Rectal smooth muscle tissue (tissue), 1 donor: ENCODE measurements around the gene LOC101059915.
"Not testable (repeated sequence)": the region's sequence is repeated elsewhere in the genome, so short reads cannot be mapped to it uniquely, and the experiment has no call there.

ENCODE experiments used
- H3K27ac ChIP-seq: one replicate; pipeline ENCODE4 v1.7.0; 2013; ENCODE audit warnings: low read depth, low read length, inconsistent platforms
- H3K27me3 ChIP-seq: one replicate; pipeline ENCODE4 v1.7.0; 2013; ENCODE audit warnings: low read length; ENCODE audit not compliant: control insufficient read depth, insufficient read depth
- H3K36me3 ChIP-seq: one replicate; pipeline ENCODE4 v1.7.0; 2013; ENCODE audit warnings: low read length; ENCODE audit not compliant: control insufficient read depth, insufficient read depth
- H3K4me1 ChIP-seq: one replicate; pipeline ENCODE4 v1.7.0; 2013; ENCODE audit warnings: low read length; ENCODE audit not compliant: control insufficient read depth, insufficient read depth
- H3K4me3 ChIP-seq: one replicate; pipeline ENCODE4 v1.7.0; 2013; ENCODE audit warnings: low read length
- H3K9ac ChIP-seq: one replicate; pipeline ENCODE4 v1.7.0; 2013; ENCODE audit warnings: low read length

Gene LOC101059915

DNA sequence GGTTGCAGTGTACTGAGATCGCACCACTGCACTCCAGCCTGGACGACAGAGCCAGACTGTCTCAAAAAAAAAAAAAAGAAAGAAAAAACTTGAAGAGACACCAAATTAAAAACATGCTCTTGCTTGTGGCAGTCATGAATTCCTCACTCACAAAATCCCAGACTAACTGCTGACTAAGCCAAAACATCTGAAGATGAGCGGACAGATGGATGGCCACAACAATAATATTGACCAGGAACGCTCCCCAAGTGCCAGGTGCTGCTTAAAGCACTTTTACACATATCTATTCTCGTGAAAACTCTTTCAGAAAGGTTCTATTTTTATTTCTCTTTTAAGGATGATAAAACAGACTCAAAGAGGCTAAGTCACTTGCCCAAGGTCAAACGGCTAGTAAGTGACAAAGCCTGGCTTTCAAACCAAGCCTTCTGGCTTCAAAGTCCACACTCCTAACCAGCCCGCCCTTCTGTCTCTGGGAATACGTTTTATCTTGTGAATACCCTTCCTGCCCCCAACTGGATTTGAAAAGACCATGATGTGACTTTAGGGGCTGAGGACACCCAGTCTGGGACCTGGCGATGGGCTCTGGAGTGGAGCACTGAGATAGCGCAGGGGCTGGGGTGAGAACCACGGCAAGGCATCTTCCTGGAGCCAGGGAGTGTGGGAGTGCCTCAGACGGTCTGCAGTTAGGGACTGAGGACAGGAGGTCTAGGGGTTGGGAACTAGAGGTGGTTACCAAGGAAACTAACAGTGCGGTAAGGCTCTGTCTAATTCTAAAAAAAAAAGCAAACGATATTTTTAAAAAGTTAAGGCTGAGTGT lies 39.5 kb upstream of the LOC101059915 start:
- H3K27me3 ChIP-seq, result peaks cover 2% of the 10 kb centered on the region
- no peaks in the 10 kb centered on the region for H3K36me3 ChIP-seq
- H3K27ac ChIP-seq, result no peak overlapping the region
- no peak overlapping the region for H3K9ac ChIP-seq
- H3K4me1 ChIP-seq, result no peaks in the 10 kb centered on the region
- H3K4me3 ChIP-seq, result no peak overlapping the region

- Histone ChIP-seq H3K9ac (no peak overlapping the region), H3K4me3 (no peak overlapping the region), H3K27ac (no peak overlapping the region), H3K36me3 (no peaks in the 10 kb centered on the region), H3K27me3 (peaks cover 2% of the 10 kb centered on the region), H3K4me1 (no peaks in the 10 kb centered on the region)
These were observed 37.9 kb upstream of the LOC101059915 start for GRCh38 chrX:71629467-71629866.

DNA sequence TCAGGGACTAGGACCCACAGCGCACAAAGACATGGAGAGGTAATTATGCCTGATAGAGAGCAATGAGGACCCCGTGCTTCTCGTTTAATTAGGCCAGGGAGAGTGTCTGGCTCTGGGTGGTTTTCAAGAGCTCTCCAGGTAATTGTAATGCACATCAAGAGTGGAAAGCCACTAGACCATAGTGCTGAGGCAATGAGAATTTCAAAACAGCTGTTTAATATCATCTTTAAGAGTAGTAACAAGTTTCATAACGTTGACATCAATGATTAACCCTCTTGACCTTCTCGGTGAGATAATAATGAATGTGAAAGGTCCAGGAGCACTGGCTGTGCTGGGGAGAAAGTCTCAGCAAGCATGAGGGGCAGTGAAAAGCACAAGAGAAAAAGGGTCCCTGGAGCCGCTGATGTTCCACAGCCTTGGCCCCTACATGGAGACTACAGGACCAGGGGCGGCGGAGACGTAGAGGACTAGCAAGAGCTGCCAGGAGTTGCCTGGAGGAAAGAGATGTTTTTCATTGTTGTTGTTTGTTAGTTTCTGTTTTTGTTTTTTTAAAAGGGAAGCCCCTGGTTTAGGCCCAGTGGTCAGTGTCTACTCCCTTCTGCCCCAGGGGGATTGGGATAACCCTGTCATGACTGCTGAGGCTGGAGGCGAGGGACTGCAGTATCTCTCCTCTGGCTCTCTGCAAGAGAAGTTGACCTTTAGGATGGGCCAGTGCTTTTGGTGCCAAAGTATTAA lies 34.3 kb upstream of the LOC101059915 start:
- H3K27ac ChIP-seq, result no peak overlapping the region
- no peaks in the 10 kb centered on the region for H3K27me3 ChIP-seq
- H3K9ac ChIP-seq, result no peak overlapping the region
- H3K4me1 ChIP-seq, result no peaks in the 10 kb centered on the region
- H3K4me3 ChIP-seq, result no peak overlapping the region
- H3K36me3 ChIP-seq, result no peaks in the 10 kb centered on the region

DNA sequence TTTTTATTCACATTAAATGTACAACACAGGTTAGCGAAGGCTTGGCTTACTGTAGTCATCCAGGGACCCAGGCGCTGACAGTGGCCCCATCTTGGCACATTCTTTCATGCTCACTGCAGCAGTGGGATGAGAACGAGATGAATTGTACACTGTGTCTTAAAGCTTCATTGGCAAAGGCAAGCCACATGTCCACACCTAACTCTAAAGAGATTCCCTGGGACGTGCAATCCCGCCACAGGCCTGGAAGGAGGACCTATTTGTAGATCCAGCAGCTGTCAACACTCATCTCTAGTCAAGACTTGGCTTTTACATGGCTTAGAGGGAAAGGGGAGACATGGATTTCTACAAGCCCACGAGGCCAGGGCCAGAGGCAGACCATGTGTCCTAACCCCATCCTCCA lies 33.0 kb upstream of the LOC101059915 start:
- Histone ChIP-seq H3K36me3 (no peaks in the 10 kb centered on the region), H3K27me3 (no peaks in the 10 kb centered on the region), H3K27ac (no peak overlapping the region), H3K4me1 (no peaks in the 10 kb centered on the region), H3K9ac (no peak overlapping the region), H3K4me3 (no peak overlapping the region)

- Histone ChIP-seq H3K27me3 (no peaks in the 10 kb centered on the region), H3K9ac (no peak overlapping the region), H3K4me1 (no peaks in the 10 kb centered on the region), H3K36me3 (no peaks in the 10 kb centered on the region), H3K4me3 (no peak overlapping the region), H3K27ac (peak overlapping the region; percentile 65)
These were observed 30.7 kb upstream of the LOC101059915 start for GRCh38 chrX:71636438-71637252.

GRCh38 chrX:71637253-71637618 lies 30.1 kb upstream of the LOC101059915 start:
- no peaks in the 10 kb centered on the region for H3K27me3 ChIP-seq
- H3K36me3 ChIP-seq, result no peaks in the 10 kb centered on the region
- no peak overlapping the region for H3K4me3 ChIP-seq
- peak overlapping the region; percentile 65 for H3K27ac ChIP-seq
- no peaks in the 10 kb centered on the region for H3K4me1 ChIP-seq
- no peak overlapping the region for H3K9ac ChIP-seq

GRCh38 chrX:71637848-71638247 lies 29.5 kb upstream of the LOC101059915 start:
- H3K27ac ChIP-seq, result peak overlapping the region; percentile 2
- H3K4me3 ChIP-seq, result no peak overlapping the region
- no peak overlapping the region for H3K9ac ChIP-seq
- H3K36me3 ChIP-seq, result no peaks in the 10 kb centered on the region
- no peaks in the 10 kb centered on the region for H3K4me1 ChIP-seq
- no peaks in the 10 kb centered on the region for H3K27me3 ChIP-seq

GRCh38 chrX:71638409-71638808 lies 28.9 kb upstream of the LOC101059915 start:
- Histone ChIP-seq H3K4me3 (no peak overlapping the region), H3K27me3 (no peaks in the 10 kb centered on the region), H3K4me1 (no peaks in the 10 kb centered on the region), H3K36me3 (no peaks in the 10 kb centered on the region), H3K9ac (no peak overlapping the region), H3K27ac (no peak overlapping the region)

DNA sequence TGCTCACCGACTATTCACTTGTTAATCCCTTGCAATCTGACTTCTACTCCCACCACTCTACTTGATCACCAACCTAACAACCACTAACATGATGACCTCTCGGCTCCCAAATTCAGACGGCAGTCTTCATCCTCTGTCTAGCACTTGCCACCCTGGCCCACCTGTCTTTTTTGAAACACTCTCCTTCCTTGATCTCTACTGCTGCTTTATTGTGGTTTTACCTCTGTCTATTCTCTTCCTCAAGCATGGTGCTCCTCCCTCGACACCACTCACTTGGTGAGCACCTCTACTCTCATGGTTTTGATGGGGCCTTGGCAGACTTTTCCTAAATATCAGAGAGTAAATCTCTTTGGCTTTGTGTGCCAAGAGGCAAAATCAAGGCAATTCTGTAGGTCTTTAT lies 27.3 kb upstream of the LOC101059915 start:
- Histone ChIP-seq H3K4me1 (no peaks in the 10 kb centered on the region), H3K4me3 (no peak overlapping the region), H3K9ac (no peak overlapping the region), H3K36me3 (no peaks in the 10 kb centered on the region), H3K27ac (no peak overlapping the region), H3K27me3 (no peaks in the 10 kb centered on the region)

DNA sequence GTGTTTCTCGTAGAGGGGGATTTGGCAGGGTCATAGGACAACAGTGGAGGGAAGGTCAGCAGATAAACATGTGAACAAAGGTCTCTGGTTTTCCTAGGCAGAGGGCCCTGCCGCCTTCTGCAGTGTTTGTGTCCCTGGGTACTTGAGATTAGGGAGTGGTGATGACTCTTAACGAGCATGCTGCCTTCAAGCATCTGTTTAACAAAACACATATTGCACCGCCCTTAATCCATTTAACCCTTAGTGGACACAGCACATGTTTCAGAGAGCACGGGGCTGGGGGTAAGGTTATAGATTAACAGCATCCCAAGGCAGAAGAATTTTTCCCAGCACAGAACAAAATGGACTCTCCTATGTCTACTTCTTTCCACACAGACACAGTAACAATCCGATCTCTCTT lies 22.9 kb upstream of the LOC101059915 start:
- not testable (repeated sequence) for H3K9ac ChIP-seq, H3K4me3 ChIP-seq, H3K27ac ChIP-seq, H3K4me1 ChIP-seq, H3K27me3 ChIP-seq, H3K36me3 ChIP-seq

GRCh38 chrX:71650333-71650969 lies 16.9 kb upstream of the LOC101059915 start:
- H3K27me3 ChIP-seq, result peaks cover 2% of the 10 kb centered on the region
- no peak overlapping the region for H3K27ac ChIP-seq
- H3K9ac ChIP-seq, result no peak overlapping the region
- H3K36me3 ChIP-seq, result no peaks in the 10 kb centered on the region
- no peaks in the 10 kb centered on the region for H3K4me1 ChIP-seq
- no peak overlapping the region for H3K4me3 ChIP-seq

DNA sequence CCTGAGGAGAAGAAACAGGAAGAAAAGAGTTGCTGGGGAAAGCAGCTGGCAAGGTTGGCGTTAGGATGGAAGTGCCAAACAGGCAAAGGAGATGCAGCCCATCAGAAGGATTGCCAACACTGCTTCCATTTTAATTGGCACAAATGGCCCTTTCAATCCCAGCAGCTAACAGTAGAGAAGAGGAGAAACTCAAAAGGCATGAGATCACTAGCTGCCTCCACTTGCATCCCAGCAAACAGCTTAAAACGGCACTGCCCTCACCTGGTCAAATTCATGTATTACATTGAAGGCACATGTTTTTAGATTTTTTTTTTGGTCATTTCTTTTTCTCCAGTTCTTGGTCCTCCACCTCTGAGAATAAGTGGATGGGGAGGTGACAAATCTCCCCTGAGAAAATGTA lies 14.9 kb upstream of the LOC101059915 start:
- Histone ChIP-seq H3K36me3 (no peaks in the 10 kb centered on the region), H3K27me3 (peaks cover 2% of the 10 kb centered on the region), H3K9ac (no peak overlapping the region), H3K4me3 (no peak overlapping the region), H3K27ac (no peak overlapping the region), H3K4me1 (no peaks in the 10 kb centered on the region)
